Gastroesophageal sphincter (tissue), 4 donors: Measurements from ENCODE around the gene PABPN1L. TPM values are rescaled to one million over a fixed set of nuclear protein-coding genes. Genes with fewer than 3 reads are reported as not detected.

Source experiments
- ATAC-seq: fragments of 150-250 bp; one replicate; pipeline ENCODE4 v1.9.1; 2016; ENCODE audit warnings: mild to moderate bottlenecking, moderate library complexity
- H3K27ac ChIP-seq, 4 donors: fragments of 200-600 bp; sonication (generic) in 3 of 4; 1 replicate in 3 of 4; 2 replicates in 1 of 4; pipeline ENCODE4 v1.5.1; 2016 to 2019
- H3K27me3 ChIP-seq: fragments of 200-600 bp; sonication (generic); one replicate; pipeline ENCODE4 v1.5.1; 2019
- H3K36me3 ChIP-seq, 2 donors: fragments of 200-600 bp; sonication (generic); one replicate each; pipeline ENCODE4 v1.5.1; 2019; ENCODE audit warnings: control low read depth in 1 of 2
- H3K4me1 ChIP-seq, 3 donors: fragments of 200-600 bp; sonication (generic); 1 replicate in 2 of 3; 2 replicates in 1 of 3; pipeline ENCODE4 v1.5.1; 2016 to 2019; ENCODE audit warnings: control low read depth in 2 of 3
- H3K4me3 ChIP-seq, 2 donors: fragments of 200-600 bp; sonication (generic); one replicate each; pipeline ENCODE4 v1.5.1; 2019; ENCODE audit warnings: mild to moderate bottlenecking in 1 of 2, moderate library complexity in 1 of 2
- H3K9me3 ChIP-seq, 3 donors: fragments of 200-600 bp; sonication (generic); one replicate each; pipeline ENCODE4 v1.5.1; 2017 to 2019; ENCODE audit warnings: control low read depth in 2 of 3
- EP300 ChIP-seq: sonication (generic); formaldehyde crosslinking; IDR thresholded peaks from one replicate; pipeline ENCODE4 v1.6.1; 2017; ENCODE audit warnings: antibody characterized with exemption, mild to moderate bottlenecking
- POLR2A ChIP-seq, 2 donors: fragments of 450-650 bp; IDR thresholded peaks; one replicate each; pipeline ENCODE4 v1.6.1; 2017; ENCODE audit warnings: antibody characterized with exemption in 2 of 2, mild to moderate bottlenecking in 2 of 2, moderate library complexity in 1 of 2
- POLR2AphosphoS5 ChIP-seq: sonication (generic); formaldehyde crosslinking; IDR thresholded peaks from one replicate; pipeline ENCODE4 v1.6.1; 2017; ENCODE audit warnings: antibody characterized with exemption
- WGBS, 2 donors: methylation state at CpG; one replicate each; pipeline ENCODE4 v1.1.5; 2018; ENCODE audit warnings: low coverage in 1 of 2; 5-methylcytosine and 5-hydroxymethylcytosine counted together
- total RNA-seq, 4 donors: library from RNA; depleted of rRNA; stranded (reverse); fragments of >200 nt; gene quantifications; one replicate each; pipeline ENCODE4 v1.1.0, GENCODE V29; 2016
- TF ChIP-seq, protein P1 (sequence below), 4 experiments: fragments of 200-600 bp in 2 of 4; fragments of 450-650 bp in 2 of 4; sonication (generic) in 1 of 4; IDR thresholded peaks; one replicate each; pipeline ENCODE4 v1.5.1; 2017 to 2019; ENCODE audit warnings: antibody characterized with exemption in 4 of 4, mild to moderate bottlenecking in 2 of 4, moderate library complexity in 2 of 4

The PABPN1L gene
- total RNA-seq, 4 donors from 2014 or later, result 0.54 TPM; not detected in 3

DNA sequence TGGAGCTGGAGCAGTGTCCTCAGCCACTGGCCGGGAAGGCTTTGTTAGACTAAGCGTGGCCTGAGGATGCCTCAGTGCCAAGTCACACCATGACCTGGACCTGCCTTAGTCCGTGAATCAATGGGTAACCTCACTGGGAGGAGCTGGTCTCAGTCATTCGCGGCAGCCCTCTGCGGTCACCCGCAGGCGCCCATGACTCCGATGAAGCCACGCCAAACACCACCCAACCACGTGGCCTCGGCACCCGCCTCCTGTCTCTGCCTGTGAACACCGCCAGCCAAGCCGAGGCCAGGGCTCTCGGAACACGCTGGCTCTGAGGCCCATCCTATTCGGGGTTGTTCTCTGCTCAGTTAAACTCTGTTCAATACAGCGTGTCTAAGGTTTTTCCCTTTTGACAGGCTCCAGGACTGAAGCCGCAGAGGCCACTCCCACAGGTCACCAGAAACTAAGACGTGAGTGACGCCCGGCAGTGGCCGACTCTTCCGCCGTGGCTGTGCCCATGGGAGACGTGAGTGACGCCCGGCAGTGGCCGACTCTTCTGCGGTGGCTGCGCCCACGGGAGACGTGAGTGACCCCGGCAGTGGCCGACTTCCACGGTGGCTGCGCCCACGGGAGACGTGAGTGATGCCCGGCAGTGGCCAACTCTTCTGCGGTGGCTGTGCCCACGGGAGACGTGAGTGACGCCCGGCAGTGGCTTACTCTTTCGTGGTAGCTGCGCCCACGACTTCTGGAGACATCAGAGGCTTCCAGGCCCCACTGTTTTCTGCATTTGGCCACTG is 16.8 kb upstream of the PABPN1L start:
- TF ChIP-seq POLR2A (IDR thresholded peaks at IDR 0.05) (no peak), POLR2AphosphoS5 (no peak), EP300 (no peak)
- TF ChIP-seq, protein P1, sequence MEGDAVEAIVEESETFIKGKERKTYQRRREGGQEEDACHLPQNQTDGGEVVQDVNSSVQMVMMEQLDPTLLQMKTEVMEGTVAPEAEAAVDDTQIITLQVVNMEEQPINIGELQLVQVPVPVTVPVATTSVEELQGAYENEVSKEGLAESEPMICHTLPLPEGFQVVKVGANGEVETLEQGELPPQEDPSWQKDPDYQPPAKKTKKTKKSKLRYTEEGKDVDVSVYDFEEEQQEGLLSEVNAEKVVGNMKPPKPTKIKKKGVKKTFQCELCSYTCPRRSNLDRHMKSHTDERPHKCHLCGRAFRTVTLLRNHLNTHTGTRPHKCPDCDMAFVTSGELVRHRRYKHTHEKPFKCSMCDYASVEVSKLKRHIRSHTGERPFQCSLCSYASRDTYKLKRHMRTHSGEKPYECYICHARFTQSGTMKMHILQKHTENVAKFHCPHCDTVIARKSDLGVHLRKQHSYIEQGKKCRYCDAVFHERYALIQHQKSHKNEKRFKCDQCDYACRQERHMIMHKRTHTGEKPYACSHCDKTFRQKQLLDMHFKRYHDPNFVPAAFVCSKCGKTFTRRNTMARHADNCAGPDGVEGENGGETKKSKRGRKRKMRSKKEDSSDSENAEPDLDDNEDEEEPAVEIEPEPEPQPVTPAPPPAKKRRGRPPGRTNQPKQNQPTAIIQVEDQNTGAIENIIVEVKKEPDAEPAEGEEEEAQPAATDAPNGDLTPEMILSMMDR (IDR thresholded peaks at IDR 0.05), result no peak
- Histone ChIP-seq H3K4me1 (peaks cover 0 to 31% (median 14%) of the 10 kb centered on the region in 3 donors), H3K4me3 (no peak overlapping the region), H3K9me3 (no peaks in the 10 kb centered on the region), H3K27ac (no peak overlapping the region), H3K27me3 (peaks cover 59% of the 10 kb centered on the region), H3K36me3 (peaks cover 0 to 46% of the 10 kb centered on the region in 2 donors)
- 91 to 99% methylated on average over 6 to 16 of the region's 49 CpGs for WGBS, 2 donors
- no peak for ATAC-seq

DNA sequence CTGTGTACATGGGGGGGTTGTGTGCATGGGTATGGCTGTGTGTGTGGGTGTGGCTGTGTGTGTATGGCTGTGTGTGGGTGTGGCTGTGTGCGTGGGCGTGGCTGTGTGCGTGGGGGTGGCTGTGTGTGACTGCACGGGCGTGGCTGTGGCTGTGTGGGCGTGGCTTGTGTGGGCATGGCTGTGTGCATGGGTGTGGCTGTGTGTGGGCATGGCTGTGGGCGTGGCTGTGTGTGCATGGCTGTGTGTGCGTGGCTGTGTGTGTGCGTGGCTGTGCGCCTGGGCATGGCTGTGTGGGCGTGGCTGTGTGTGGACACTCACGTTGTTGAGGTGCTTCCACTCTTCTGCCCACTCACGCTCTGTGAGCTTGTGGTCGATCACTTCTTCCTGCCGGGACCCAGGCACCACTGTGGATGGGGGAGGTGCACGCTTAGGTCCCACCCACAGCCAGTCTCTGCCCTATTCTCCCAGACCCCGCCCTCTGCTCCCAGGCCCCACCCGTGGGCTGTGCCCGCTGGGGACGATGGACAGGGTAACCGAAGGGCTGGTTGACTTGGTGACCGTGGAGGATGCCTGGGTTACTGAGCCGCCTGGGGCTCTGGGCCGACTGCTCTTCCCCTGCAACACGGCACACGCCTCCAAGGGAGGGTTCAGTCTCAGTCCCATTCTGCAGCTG is 16.0 kb upstream of the PABPN1L start:
- WGBS, 2 donors, result 74 to 89% methylated on average over 5 of the region's 26 CpGs
- H3K9me3 ChIP-seq, result no peaks in the 10 kb centered on the region
- no peak overlapping the region for H3K4me3 ChIP-seq
- TF ChIP-seq POLR2A (IDR thresholded peaks at IDR 0.05) (no peak), POLR2AphosphoS5 (no peak), EP300 (no peak)
- TF ChIP-seq, protein P1 (IDR thresholded peaks at IDR 0.05), result no peak
- H3K36me3 ChIP-seq, result peaks cover 0 to 52% of the 10 kb centered on the region in 2 donors
- peaks cover 0 to 23% (median 8%) of the 10 kb centered on the region in 3 donors for H3K4me1 ChIP-seq
- H3K27ac ChIP-seq, result no peak overlapping the region
- no peak for ATAC-seq
- peaks cover 66% of the 10 kb centered on the region for H3K27me3 ChIP-seq

DNA sequence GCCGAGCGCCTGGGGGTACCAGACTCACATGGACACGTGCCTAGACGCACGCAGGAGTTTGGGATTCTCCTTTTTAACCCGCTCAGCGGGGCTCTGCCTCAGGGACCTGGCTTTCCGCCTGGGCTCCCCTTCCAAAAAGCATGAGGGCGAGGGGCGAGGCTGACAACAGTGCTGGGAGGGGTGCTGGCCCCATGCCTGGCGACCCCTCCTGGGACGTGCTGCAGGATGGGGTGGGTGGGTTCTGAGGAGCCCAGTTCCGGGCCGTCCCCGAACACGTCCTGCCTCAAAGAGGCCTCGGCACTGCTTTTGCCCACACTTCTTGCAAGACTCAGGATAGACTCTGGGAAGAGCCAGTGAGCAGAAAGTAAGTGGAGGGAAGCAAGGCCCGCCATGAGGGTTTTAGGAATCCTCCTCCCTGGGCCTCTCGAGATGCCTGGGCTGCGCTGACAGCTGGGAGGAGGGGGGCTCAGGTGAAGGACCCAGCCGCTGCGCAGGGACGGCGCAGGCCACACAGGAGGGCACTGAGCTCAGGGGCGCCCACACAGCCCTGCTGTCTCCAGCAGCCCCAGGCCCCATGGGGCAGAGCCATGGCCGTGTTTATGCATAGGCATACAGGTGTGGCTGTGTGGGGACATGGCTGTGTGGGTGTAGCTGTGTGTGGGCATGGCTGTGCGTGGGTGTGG is 15.4 kb upstream of the PABPN1L start:
- H3K9me3 ChIP-seq, result no peaks in the 10 kb centered on the region
- H3K27ac ChIP-seq, result no peak overlapping the region
- no peak overlapping the region for H3K4me3 ChIP-seq
- TF ChIP-seq POLR2A (IDR thresholded peaks at IDR 0.05) (no peak), EP300 (no peak), POLR2AphosphoS5 (no peak)
- TF ChIP-seq, protein P1 (IDR thresholded peaks at IDR 0.05), result no peak
- H3K36me3 ChIP-seq, result peaks cover 0 to 56% of the 10 kb centered on the region in 2 donors
- ATAC-seq, result no peak
- peaks cover 0 to 16% (median 3%) of the 10 kb centered on the region in 3 donors for H3K4me1 ChIP-seq
- H3K27me3 ChIP-seq, result peaks cover 73% of the 10 kb centered on the region
- 86 to 88% methylated on average over 1 to 6 of the region's 27 CpGs for WGBS, 2 donors

DNA sequence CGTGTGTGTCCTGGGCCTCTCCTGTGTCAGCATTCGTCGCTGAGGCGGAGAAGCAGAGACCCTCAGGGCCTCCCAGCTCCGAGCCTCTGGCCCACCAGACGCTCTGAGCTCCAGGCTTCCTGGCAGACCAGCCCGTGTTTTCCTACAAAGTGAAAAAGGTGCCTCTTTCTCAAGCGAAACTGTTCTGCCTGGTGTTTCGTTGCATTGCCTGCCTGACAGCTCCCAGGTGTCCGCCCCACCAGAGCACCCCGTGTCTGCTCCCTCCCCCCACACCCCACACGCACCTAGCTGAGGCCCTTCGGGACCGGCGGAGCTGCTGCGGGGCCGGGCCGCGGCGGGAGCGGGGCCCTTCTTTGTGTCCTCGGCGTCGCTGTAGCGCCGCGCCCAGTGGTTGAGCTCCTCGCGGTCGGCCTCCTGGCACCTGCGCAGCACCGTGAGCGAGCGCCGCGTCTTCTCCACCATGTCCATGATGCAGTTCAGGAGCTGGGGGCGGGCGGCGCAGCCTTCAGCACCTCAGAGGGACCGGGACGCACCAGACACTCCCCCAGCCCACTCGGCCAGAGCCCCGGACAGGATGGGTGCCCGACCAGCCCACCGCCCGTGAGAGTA is 14.7 kb upstream of the PABPN1L start:
- Histone ChIP-seq H3K4me1 (peaks cover 0 to 9% (median 0%) of the 10 kb centered on the region in 3 donors), H3K27me3 (peaks cover 75% of the 10 kb centered on the region), H3K9me3 (no peaks in the 10 kb centered on the region), H3K4me3 (peak overlapping the region in 1 of 2 donors; percentile 10), H3K27ac (no peak overlapping the region), H3K36me3 (peaks cover 0 to 59% of the 10 kb centered on the region in 2 donors)
- 40% methylated on average over 1 of the region's 46 CpGs; no CpG with 5 or more reads in 1 of the 2 donors for WGBS, 2 donors
- ATAC-seq, result no peak
- TF ChIP-seq POLR2AphosphoS5, result no peak
- TF ChIP-seq EP300, result no peak
- TF ChIP-seq, protein P1 (IDR thresholded peaks at IDR 0.05), result no peak
- TF ChIP-seq POLR2A (IDR thresholded peaks at IDR 0.05), result no peak
